ENCODE measurements around the gene PRDM15. TPM values are rescaled to one million over a fixed set of nuclear protein-coding genes. Genes with fewer than 3 reads are reported as not detected.

The PRDM15 gene
- total RNA-seq, 1 experiment from 2014 or later: 9.8 TPM

GRCh38 chr21:41755258-41755933, 123.7 kb downstream of the PRDM15 start:
- Histone ChIP-seq H3K9ac (ENCODE audit: low read length) (no peak overlapping the region), H3K4me2 (ENCODE audit: low read length) (no peak overlapping the region), H3K9me2 (ENCODE audit: insufficient read depth) (no peaks in the 10 kb centered on the region), H3K4me3 (replicated peaks in 1 of 2; ENCODE audit: low read depth in 1 of 2, low read length in 2 of 2) (no peak overlapping the region), H4K20me1 (ENCODE audit: insufficient read depth) (peaks cover 9% of the 10 kb centered on the region), H3K4me1 (ENCODE audit: control insufficient read depth in 1 of 2, insufficient read depth in 2 of 2, low read length in 2 of 2) (peaks cover 48 to 55% of the 10 kb centered on the region in 2 experiments), H3K9me3 (ENCODE audit: control insufficient read depth in 1 of 2, insufficient read depth in 1 of 2, low read depth in 1 of 2, low read length in 2 of 2) (no peaks in the 10 kb centered on the region), H3K79me2 (ENCODE audit: insufficient read depth, low read length) (peaks cover 80% of the 10 kb centered on the region), H3K36me3 (ENCODE audit: control insufficient read depth in 1 of 2, insufficient read depth in 2 of 2, low read length in 2 of 2) (peaks cover 0 to 8% of the 10 kb centered on the region in 2 experiments; a peak in 1 of 4 replicates), H3K27ac (ENCODE audit: low read depth, low read length) (no peak overlapping the region), H3K27me3 (ENCODE audit: insufficient read depth, low read length) (no peaks in the 10 kb centered on the region), H2AFZ (ENCODE audit: low read depth, low read length, poor library complexity, severe bottlenecking) (no peak overlapping the region)
- DNase-seq (ENCODE audit: low read depth, low spot score): no peak
- intact Hi-C loops (cut with micrococcal nuclease): no loop called here
- ChIA-PET CTCF (interaction anchor here (0.8 kb wide), 1 partner anchor 143 kb away, joined by 3 read pairs; no protein-coding TSS in a partner anchor), POLR2A (no interaction called here), RAD21 (ENCODE audit: low non-redundant PET in 1 of 2, low total read pairs in 2 of 2, uncharacterized antibody in 2 of 2, unreplicated experiment in 2 of 2) (no interaction called here)
- no TSS peak for BruUV-seq (replicated peaks)
- TF ChIP-seq SIN3A (IDR thresholded peaks at IDR 0.05; ENCODE audit: low read depth): no peak
- TF ChIP-seq ZBTB33 (IDR thresholded peaks at IDR 0.05; ENCODE audit: extremely low read depth, insufficient replicate concordance, low read length): no peak
- no peak for TF ChIP-seq FOSL1 (IDR thresholded peaks at IDR 0.05; ENCODE audit: low read depth)
- no peak for TF ChIP-seq TCF7L2 (IDR thresholded peaks at IDR 0.05; ENCODE audit: borderline replicate concordance, extremely low read depth, insufficient read depth, insufficient read length)
- no peak for TF ChIP-seq SP1 (IDR thresholded peaks at IDR 0.05; ENCODE audit: low read depth)
- no peak for TF ChIP-seq POLR2A (IDR thresholded peaks at IDR 0.05; ENCODE audit: borderline replicate concordance, extremely low read depth, insufficient read depth, insufficient read length)
- TF ChIP-seq, protein P1, sequence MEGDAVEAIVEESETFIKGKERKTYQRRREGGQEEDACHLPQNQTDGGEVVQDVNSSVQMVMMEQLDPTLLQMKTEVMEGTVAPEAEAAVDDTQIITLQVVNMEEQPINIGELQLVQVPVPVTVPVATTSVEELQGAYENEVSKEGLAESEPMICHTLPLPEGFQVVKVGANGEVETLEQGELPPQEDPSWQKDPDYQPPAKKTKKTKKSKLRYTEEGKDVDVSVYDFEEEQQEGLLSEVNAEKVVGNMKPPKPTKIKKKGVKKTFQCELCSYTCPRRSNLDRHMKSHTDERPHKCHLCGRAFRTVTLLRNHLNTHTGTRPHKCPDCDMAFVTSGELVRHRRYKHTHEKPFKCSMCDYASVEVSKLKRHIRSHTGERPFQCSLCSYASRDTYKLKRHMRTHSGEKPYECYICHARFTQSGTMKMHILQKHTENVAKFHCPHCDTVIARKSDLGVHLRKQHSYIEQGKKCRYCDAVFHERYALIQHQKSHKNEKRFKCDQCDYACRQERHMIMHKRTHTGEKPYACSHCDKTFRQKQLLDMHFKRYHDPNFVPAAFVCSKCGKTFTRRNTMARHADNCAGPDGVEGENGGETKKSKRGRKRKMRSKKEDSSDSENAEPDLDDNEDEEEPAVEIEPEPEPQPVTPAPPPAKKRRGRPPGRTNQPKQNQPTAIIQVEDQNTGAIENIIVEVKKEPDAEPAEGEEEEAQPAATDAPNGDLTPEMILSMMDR (IDR thresholded peaks at IDR 0.05 in 2 of 3, conservative IDR thresholded peaks at IDR 0.05 in 1 of 3; ENCODE audit: borderline replicate concordance in 1 of 3, insufficient read depth in 1 of 3, low read depth in 2 of 3, low read length in 2 of 3): no peak
- no peak for TF ChIP-seq ZFX (IDR thresholded peaks at IDR 0.05)
- no peak for TF ChIP-seq REST (IDR thresholded peaks at IDR 0.05; ENCODE audit: low read depth)
- no peak for TF ChIP-seq RAD21 (IDR thresholded peaks at IDR 0.05; ENCODE audit: low read depth)
- TF ChIP-seq CBX3 (IDR thresholded peaks at IDR 0.05; ENCODE audit: low read depth): no peak
- TF ChIP-seq MAX (IDR thresholded peaks at IDR 0.05): no peak
- TF ChIP-seq EZH2 (IDR thresholded peaks at IDR 0.05): no peak
- TF ChIP-seq EZH2phosphoT487 (IDR thresholded peaks at IDR 0.05; ENCODE audit: borderline replicate concordance): no peak
- TF ChIP-seq EGR1 (IDR thresholded peaks at IDR 0.05; ENCODE audit: low read depth): no peak
- no peak for TF ChIP-seq YY1 (IDR thresholded peaks at IDR 0.05; ENCODE audit: extremely low read depth, insufficient replicate concordance, low read depth, low read length)
- no peak for TF ChIP-seq ZNF274 (IDR thresholded peaks at IDR 0.05; ENCODE audit: low read depth, low read length)
- TF ChIP-seq, protein P2, sequence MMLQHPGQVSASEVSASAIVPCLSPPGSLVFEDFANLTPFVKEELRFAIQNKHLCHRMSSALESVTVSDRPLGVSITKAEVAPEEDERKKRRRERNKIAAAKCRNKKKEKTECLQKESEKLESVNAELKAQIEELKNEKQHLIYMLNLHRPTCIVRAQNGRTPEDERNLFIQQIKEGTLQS (IDR thresholded peaks at IDR 0.05): no peak
- TF ChIP-seq JUND (IDR thresholded peaks at IDR 0.05): no peak
- no peak for ATAC-seq
